ENCODE data around the gene ADAM11.
"Not testable (repeated sequence)": the region's sequence is repeated elsewhere in the genome, so short reads cannot be mapped to it uniquely, and the experiment has no call there.

ADAM11 gene

GRCh38 chr17:44755180-44755579 is 3.6 kb upstream of the ADAM11 start:
- not testable (repeated sequence) for DNase-seq (ENCODE audit: low read depth, low spot score); H3K27ac ChIP-seq

GRCh38 chr17:44757045-44757917 is 1.5 kb upstream of the ADAM11 start:
- no peak for DNase-seq (ENCODE audit: low read depth, low spot score)
- no peak overlapping the region for H3K27ac ChIP-seq

DNA sequence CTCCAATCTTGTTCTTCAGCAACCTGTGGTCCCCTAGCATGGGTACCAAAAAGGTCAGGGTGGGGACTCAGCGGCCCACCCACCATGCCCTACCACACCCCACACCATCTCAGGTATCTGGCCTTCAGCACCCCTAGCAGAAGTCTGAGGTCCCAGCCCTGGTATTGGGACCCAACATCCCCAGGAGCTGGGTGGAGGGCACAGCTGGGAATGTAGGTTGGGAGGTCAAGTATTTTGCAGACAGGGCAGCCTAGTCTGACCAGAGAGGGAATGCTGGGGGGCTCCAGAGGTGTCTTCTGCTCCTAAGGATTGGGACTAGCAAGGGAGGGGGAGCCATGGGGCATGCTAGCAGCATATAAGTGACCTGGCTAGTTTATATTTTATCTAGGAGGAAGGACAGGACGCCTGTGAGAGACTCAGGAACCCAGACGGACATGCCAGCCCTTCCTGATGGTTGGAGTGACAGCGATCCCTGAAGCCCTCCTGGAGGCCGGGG is 822 bp upstream of the ADAM11 start:
- DNase-seq (ENCODE audit: low read depth, low spot score): no peak

DNA sequence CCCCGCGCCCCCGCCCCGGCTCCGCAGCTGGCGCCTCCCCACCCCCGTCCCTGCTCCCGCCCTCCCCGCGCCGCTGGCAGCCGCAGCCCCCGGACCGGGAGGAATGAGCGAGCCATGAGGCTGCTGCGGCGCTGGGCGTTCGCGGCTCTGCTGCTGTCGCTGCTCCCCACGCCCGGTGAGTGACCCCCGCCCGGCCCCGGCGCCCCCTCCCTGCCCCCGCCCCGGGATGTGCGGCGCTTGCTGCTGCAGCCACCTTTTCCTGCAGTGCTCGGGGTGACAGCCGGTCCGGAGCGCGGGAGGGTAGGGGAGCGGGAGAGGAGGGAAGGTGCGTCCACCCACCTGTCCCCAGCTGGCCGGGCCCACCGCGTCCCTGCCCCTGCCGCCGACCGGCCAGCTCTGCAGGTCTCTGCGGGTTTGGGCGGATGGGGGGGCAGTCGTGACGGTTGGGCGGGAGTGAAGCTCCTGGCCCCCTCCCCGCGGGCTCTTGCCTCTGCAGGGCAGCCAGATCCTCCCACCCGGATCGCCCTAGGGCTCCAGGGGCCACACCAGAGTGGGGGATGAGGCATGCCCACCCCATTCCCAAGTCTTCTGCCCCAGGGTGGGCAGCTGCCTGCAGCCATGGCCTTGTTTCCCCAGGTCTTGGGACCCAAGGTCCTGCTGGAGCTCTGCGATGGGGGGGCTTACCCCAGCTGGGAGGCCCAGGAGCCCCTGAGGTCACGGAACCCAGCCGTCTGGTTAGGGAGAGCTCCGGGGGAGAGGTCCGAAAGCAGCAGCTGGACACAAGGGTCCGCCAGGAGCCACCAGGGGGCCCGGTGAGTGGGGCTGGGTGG is 513 bp downstream of the ADAM11 start:
- no peak overlapping the region for H3K27ac ChIP-seq
- DNase-seq (ENCODE audit: low read depth, low spot score): no peak

More for the DNA sequence above, 822 bp upstream of the ADAM11 start:
- H3K27ac ChIP-seq: no peak overlapping the region

- H3K27ac ChIP-seq: no peak overlapping the region
- no peak for DNase-seq (ENCODE audit: low read depth, low spot score)
Measured at GRCh38 chr17:44759916-44760243, 1.1 kb downstream of the ADAM11 start.

GRCh38 chr17:44760474-44761308 is 1.9 kb downstream of the ADAM11 start:
- H3K27ac ChIP-seq: no peak overlapping the region
- no peak for DNase-seq (ENCODE audit: low read depth, low spot score)

DNA sequence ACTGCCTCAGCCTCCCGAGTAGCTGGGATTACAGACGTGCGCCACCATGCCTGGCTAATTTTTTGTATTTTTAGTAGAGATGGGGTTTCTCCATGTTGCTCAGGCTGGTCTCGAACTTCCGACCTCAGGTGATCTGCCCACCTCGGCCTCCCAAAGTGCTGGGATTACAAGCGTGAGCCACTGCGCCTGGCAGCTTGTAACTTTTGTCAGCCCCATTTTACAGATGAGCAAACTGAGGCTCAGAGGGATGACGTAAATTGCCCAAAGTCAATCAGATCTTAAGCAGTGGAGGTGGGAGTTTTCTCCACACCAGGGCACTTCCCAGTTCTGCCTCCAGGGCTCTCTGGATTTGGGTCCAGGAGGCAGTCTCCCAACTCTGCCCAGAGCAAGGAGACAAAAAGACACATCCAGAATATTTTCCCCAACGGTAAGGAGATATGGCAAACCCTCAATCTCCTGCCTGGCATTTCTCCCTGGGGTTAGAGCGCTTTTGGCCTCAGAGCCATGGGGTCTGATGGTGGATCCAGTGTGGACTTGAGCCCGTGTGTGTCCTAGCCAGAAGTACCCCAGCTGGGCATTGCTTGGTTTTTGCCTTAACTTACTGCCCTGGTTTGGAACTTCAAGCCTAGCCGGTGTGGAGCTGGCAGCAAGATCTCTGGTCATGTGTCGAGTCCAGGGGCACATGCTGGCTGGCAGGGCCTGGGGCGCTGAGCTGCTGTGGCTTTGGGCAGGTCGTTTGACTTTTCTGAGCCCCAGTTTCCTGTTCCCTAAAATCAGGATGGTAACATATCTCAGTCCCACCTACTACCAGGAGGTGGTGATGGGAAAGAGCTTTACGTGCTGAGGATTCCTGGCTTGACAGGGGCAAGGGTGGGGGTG is 3.4 kb downstream of the ADAM11 start:
- DNase-seq (ENCODE audit: low read depth, low spot score): no peak
- H3K27ac ChIP-seq: no peak overlapping the region

GRCh38 chr17:44763170-44763569 is 4.4 kb downstream of the ADAM11 start:
- no peak overlapping the region for H3K27ac ChIP-seq

DNA sequence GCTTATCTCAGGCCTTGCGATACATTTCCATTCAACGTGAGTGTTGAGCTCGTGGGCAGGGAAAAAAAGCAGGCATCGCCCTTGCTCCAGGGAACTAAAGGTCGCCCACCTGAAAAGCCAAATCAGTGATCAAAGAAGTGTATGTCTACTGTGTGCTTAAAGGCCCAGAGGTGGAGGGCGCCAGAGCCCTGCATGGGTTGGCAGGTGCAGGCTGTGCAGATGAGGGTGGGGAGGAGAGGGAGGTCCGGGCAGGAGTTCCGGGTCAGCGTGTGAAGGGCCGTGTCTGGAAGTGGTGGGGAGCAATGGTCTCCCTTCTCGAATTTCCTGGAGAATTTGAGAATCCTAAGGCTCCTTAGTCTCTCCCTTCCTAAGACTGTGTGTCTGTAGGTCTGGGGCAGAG is 7.2 kb downstream of the ADAM11 start:
- no peak overlapping the region for H3K27ac ChIP-seq
- no peak for DNase-seq (ENCODE audit: low read depth, low spot score)

More at GRCh38 chr17:44763170-44763569, 4.4 kb downstream of the ADAM11 start:
- DNase-seq (ENCODE audit: low read depth, low spot score): no peak

DNA sequence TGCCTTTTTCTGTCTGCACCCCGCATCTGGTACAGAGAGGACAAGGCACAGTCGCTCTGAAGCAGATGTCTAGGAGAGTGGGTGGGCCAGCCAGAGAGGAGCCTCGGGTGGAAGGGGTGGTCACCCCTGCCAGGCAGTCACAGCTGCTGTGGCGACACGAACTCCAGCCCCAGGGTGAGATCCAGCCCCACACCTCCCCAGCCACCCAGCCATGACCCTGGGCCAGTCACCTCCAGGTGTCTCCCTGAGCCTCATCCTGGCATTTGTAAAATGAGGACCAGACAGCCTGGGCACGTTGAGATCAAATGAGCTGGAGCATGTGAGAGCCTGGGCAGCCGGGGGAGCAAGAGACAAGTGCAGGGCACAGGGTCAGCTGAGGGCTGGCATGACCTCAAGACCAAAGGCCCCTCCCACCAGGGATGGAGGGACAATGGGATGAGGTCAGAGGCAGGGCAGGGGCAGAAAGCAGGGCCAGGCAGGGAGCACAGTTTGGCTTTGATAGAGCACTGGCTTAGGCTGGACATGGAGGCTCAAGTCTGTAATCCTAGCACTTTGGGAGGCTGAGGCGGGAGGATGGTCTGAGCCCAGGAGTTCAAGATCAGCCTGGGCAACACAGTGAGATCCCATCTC is 7.7 kb downstream of the ADAM11 start:
- no peak for DNase-seq (ENCODE audit: low read depth, low spot score)
- H3K27ac ChIP-seq: no peak overlapping the region

GRCh38 chr17:44767493-44767892 is 8.7 kb downstream of the ADAM11 start:
- DNase-seq (ENCODE audit: low read depth, low spot score): no peak
- H3K27ac ChIP-seq: no peak overlapping the region

- no peak for DNase-seq (ENCODE audit: low read depth, low spot score)
- H3K27ac ChIP-seq: no peak overlapping the region
Measured at GRCh38 chr17:44768505-44769142, 9.8 kb downstream of the ADAM11 start.

GRCh38 chr17:44769230-44769629 is 10.4 kb downstream of the ADAM11 start:
- no peak overlapping the region for H3K27ac ChIP-seq
- DNase-seq (ENCODE audit: low read depth, low spot score): no peak

GRCh38 chr17:44769647-44770084 is 10.9 kb downstream of the ADAM11 start:
- DNase-seq (ENCODE audit: low read depth, low spot score): no peak
- H3K27ac ChIP-seq: no peak overlapping the region

DNA sequence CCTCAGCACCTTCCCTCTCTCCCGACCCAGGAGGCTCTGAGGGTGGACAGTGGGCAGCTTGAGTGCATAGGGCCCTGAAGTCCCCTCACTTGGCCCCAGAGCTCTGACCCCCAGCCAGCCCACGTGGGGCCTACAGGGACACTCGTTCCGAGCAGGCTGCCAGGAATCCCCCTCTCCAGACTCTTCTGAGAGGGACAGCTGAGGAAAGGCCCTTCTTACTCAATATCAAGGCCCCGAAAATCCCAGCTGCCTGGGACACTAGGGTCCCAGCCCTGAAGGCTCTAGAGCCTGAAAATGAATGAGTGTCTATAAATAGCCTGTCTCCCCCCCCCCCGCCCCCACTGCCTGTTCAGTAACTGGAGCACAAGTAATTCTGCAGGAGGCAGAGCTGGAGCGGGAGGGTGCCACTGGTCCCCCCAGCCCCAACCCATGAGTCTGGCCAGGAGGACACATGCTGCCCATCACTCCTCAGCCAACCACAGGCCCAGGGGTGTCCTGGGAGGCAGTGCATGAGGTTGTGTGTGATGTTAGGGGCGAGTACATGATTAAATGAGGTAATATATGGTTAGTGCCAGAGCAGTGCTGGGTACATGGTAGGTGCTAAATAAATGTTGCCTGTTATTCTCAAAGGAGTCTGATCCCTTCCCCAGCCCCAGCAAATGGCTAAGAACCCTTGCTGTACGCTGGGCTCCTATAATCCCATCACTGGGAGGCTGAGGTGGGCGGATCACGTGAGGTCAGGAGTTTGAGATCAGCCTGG is 11.6 kb downstream of the ADAM11 start:
- no peak overlapping the region for H3K27ac ChIP-seq
- no peak for DNase-seq (ENCODE audit: low read depth, low spot score)

GRCh38 chr17:44772308-44773045 is 13.7 kb downstream of the ADAM11 start:
- no peak for DNase-seq (ENCODE audit: low read depth, low spot score)
- H3K27ac ChIP-seq: no peak overlapping the region

DNA sequence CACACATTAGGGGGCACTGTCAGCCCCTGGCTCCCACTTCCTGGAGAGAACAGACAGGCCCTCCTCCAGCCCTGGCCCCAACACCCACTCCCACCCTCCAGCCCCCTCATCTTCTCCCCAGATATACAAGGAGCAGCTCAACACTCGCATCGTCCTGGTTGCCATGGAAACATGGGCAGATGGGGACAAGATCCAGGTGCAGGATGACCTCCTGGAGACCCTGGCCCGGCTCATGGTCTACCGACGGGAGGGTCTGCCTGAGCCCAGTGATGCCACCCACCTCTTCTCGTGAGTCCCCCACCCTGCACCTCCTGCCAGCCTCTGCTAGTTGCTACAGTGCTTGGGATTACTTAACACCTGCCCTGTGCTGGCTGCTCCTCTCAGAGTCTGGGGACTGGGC is 14.4 kb downstream of the ADAM11 start:
- no peak for DNase-seq (ENCODE audit: low read depth, low spot score)
- no peak overlapping the region for H3K27ac ChIP-seq

All from epithelial cell of prostate (primary cell).